Measurements from ENCODE around the gene NEDD4. TPM values are rescaled to one million over a fixed set of nuclear protein-coding genes. Genes with fewer than 3 reads are reported as not detected.
A peak's percentile ranks its signal among the peaks of the same experiment; 100 is the strongest.

Gene NEDD4
- polyA plus RNA-seq: 15.5 to 24.3 TPM (median 19.0 TPM) in 3 replicates
- polyA plus RNA-seq (2011; ENCODE audit: low read depth): 41.7 TPM
- 8.5 and 18.3 TPM in 2 replicates for polyA plus RNA-seq (2011; cell fraction: cytosol; rRNA removed)
- polyA plus RNA-seq (2011; cell fraction: nucleus; rRNA removed): 19.4 and 25.3 TPM in 2 replicates
- polyA plus RNA-seq (2012; ENCODE audit: low replicate concordance): 11.2 and 14.0 TPM in 2 replicates
- 6.6 to 33.4 TPM (median 20.7 TPM) in 3 replicates for polyA minus RNA-seq
- 16.1 TPM for polyA minus RNA-seq (2011; cell fraction: cytosol; rRNA and poly(A)+ RNA removed)
- 22.9 and 41.5 TPM in 2 replicates for polyA minus RNA-seq (2011; cell fraction: nucleus; rRNA and poly(A)+ RNA removed)

- Histone ChIP-seq H3K4me3 (ENCODE audit: control insufficient read depth in 2 of 3, extremely low read depth in 1 of 3, insufficient read depth in 2 of 3, low read depth in 1 of 3, low read length in 3 of 3) (peak within 1 kb of the TSS; percentile 71 to 96 (median 90)), H3K4me1 (ENCODE audit: control insufficient read depth, extremely low read depth, insufficient read depth, low read length) (peaks cover 47% of the 10 kb centered on the region), H3K9me3 (ENCODE audit: control insufficient read depth, low read depth, low read length) (no peaks in the 10 kb centered on the region), H3K36me3 (ENCODE audit: control insufficient read depth in 2 of 2, extremely low read depth in 1 of 2, insufficient read depth in 2 of 2, low read length in 2 of 2) (peaks cover 0 to 14% of the 10 kb centered on the region in 2 experiments), H3K9ac (ENCODE audit: control insufficient read depth, extremely low read depth, insufficient read depth, low read length) (peak within 1 kb of the TSS; percentile 97), H4K20me1 (ENCODE audit: control insufficient read depth, extremely low read depth, insufficient read depth, low read length) (no peaks in the 10 kb centered on the region), H3K9me1 (ENCODE audit: control insufficient read depth, extremely low read depth, insufficient read depth, low read length) (no peaks in the 10 kb centered on the region), H3K79me2 (ENCODE audit: control insufficient read depth, insufficient read depth, low read length) (peaks cover 48% of the 10 kb centered on the region), H2AFZ (ENCODE audit: control insufficient read depth, low read length) (peak within 1 kb of the TSS; percentile 92), H3K27me3 (ENCODE audit: control insufficient read depth, extremely low read depth, insufficient read depth, low read length) (no peaks in the 10 kb centered on the region), H3K27ac (ENCODE audit: control insufficient read depth, insufficient read depth, low read length) (peak within 1 kb of the TSS; percentile 98), H3K4me2 (ENCODE audit: control insufficient read depth, extremely low read depth, insufficient read depth, low read depth, low read length) (peak within 1 kb of the TSS; percentile 90)
- DNase-seq (ENCODE audit: low read depth, low spot score): no peak
- dilution Hi-C loops (cut with MboI; ENCODE audit: extremely low pct_ligation_motif_present, low sequenced_read_pairs): no loop called here
- no peak for TF ChIP-seq EZH2 (IDR thresholded peaks at IDR 0.05; ENCODE audit: low read length)
- TF ChIP-seq, protein P1, sequence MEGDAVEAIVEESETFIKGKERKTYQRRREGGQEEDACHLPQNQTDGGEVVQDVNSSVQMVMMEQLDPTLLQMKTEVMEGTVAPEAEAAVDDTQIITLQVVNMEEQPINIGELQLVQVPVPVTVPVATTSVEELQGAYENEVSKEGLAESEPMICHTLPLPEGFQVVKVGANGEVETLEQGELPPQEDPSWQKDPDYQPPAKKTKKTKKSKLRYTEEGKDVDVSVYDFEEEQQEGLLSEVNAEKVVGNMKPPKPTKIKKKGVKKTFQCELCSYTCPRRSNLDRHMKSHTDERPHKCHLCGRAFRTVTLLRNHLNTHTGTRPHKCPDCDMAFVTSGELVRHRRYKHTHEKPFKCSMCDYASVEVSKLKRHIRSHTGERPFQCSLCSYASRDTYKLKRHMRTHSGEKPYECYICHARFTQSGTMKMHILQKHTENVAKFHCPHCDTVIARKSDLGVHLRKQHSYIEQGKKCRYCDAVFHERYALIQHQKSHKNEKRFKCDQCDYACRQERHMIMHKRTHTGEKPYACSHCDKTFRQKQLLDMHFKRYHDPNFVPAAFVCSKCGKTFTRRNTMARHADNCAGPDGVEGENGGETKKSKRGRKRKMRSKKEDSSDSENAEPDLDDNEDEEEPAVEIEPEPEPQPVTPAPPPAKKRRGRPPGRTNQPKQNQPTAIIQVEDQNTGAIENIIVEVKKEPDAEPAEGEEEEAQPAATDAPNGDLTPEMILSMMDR (optimal IDR thresholded peaks at IDR 0.05 in 1 of 3, IDR thresholded peaks at IDR 0.05 in 1 of 3, conservative IDR thresholded peaks at IDR 0.05 in 1 of 3; ENCODE audit: extremely low read depth in 1 of 3, insufficient read depth in 2 of 3, low read length in 3 of 3): peak in 2 of 3 experiments; percentile 74 to 85
- no peak for FAIRE-seq
Observed at GRCh38 chr15:55993111-55993803, at the start of gene NEDD4. NEDD4 (minus strand) TSS chr15:55993612; CDS start chr15:55993555, 57 bp downstream.

DNA sequence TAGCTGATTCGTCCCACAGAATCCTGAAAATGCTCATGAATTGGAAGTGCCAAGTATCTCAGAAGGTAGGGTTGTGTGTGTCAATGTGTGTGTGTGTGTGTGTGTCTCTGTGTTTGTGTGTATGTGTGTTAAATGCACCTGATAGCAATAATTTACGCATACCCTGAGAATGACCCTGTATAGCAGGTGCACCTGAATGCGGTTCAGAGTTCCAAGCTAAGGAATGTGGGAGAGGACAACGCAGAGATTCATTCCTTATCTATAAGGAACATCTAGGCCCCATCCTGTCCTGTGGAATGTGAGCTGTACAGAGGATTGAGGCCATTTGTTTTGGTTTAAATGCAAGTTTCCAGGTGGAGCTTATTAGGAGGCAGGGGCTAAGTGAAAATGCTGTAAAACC, 49.1 kb upstream of the NEDD4 start:
- H3K4me2 ChIP-seq (ENCODE audit: control insufficient read depth, extremely low read depth, insufficient read depth, low read depth, low read length): peak overlapping the region; percentile 24
- H3K4me3 ChIP-seq (ENCODE audit: control insufficient read depth in 2 of 3, extremely low read depth in 1 of 3, insufficient read depth in 2 of 3, low read depth in 1 of 3, low read length in 3 of 3): no peak overlapping the region
- H3K27ac ChIP-seq (ENCODE audit: control insufficient read depth, insufficient read depth, low read length): peak overlapping the region; percentile 91
- H2AFZ ChIP-seq (ENCODE audit: control insufficient read depth, low read length): no peak overlapping the region
- dilution Hi-C loops (cut with MboI; ENCODE audit: extremely low pct_ligation_motif_present, low sequenced_read_pairs): no loop called here
- H3K79me2 ChIP-seq (ENCODE audit: control insufficient read depth, insufficient read depth, low read length): no peaks in the 10 kb centered on the region
- H3K9me3 ChIP-seq (ENCODE audit: control insufficient read depth, low read depth, low read length): no peaks in the 10 kb centered on the region
- no peaks in the 10 kb centered on the region for H3K9me1 ChIP-seq (ENCODE audit: control insufficient read depth, extremely low read depth, insufficient read depth, low read length)
- no peak for TF ChIP-seq EZH2 (IDR thresholded peaks at IDR 0.05; ENCODE audit: low read length)
- TF ChIP-seq, protein P1 (optimal IDR thresholded peaks at IDR 0.05 in 1 of 3, IDR thresholded peaks at IDR 0.05 in 1 of 3, conservative IDR thresholded peaks at IDR 0.05 in 1 of 3; ENCODE audit: extremely low read depth in 1 of 3, insufficient read depth in 2 of 3, low read length in 3 of 3): no peak
- H3K36me3 ChIP-seq (ENCODE audit: control insufficient read depth in 2 of 2, extremely low read depth in 1 of 2, insufficient read depth in 2 of 2, low read length in 2 of 2): no peaks in the 10 kb centered on the region
- FAIRE-seq (no peak), DNase-seq (ENCODE audit: low read depth, low spot score) (no peak)
- H3K27me3 ChIP-seq (ENCODE audit: control insufficient read depth, extremely low read depth, insufficient read depth, low read length): no peaks in the 10 kb centered on the region
- H4K20me1 ChIP-seq (ENCODE audit: control insufficient read depth, extremely low read depth, insufficient read depth, low read length): no peaks in the 10 kb centered on the region
- H3K4me1 ChIP-seq (ENCODE audit: control insufficient read depth, extremely low read depth, insufficient read depth, low read length): peaks cover 67% of the 10 kb centered on the region
- H3K9ac ChIP-seq (ENCODE audit: control insufficient read depth, extremely low read depth, insufficient read depth, low read length): no peak overlapping the region

Data from keratinocyte (primary cell).